SU-DHL-6 (cell line): ENCODE data around the gene TCF19.

Experiments used
- H2AFZ ChIP-seq: fragments of 200-600 bp; sonication (generic); 2 replicates; pipeline ENCODE4 v1.6.1; 2014; ENCODE audit warnings: low read depth, mild to moderate bottlenecking, moderate library complexity, mixed read lengths, antibody characterized with exemption, low read length; ENCODE audit not compliant: severe bottlenecking
- H3F3A ChIP-seq: fragments of 200-600 bp; shearing (Covaris generic); 2 replicates; pipeline ENCODE4 v1.6.0; 2016; ENCODE audit warnings: antibody characterized with exemption, mild to moderate bottlenecking; ENCODE audit not compliant: insufficient read depth
- H3K27ac ChIP-seq: fragments of 200-600 bp; sonication (generic); 2 replicates; pipeline ENCODE4 v1.5.1; 2016; ENCODE audit warnings: low read depth, mild to moderate bottlenecking, low read length, moderate library complexity, mixed read lengths
- H3K27me3 ChIP-seq: fragments of 200-600 bp; sonication (generic), shearing (Covaris generic); 2 replicates; pipeline ENCODE4 v1.6.0; 2014; ENCODE audit warnings: mild to moderate bottlenecking, low read length
- H3K36me3 ChIP-seq: fragments of 200-600 bp; sonication (generic); 2 replicates; pipeline ENCODE4 v1.6.1; 2014; ENCODE audit warnings: mild to moderate bottlenecking, low read length, mixed read lengths
- H3K4me2 ChIP-seq: fragments of 300-600, 200-600 bp; shearing (Covaris generic), sonication (generic); 2 replicates; pipeline ENCODE4 v1.6.0; 2014; ENCODE audit warnings: low read length, low read depth, mild to moderate bottlenecking; ENCODE audit not compliant: poor library complexity, severe bottlenecking
- H3K4me3 ChIP-seq: fragments of 200-600 bp; sonication (generic); 2 replicates; pipeline ENCODE4 v1.5.1; 2014; ENCODE audit warnings: antibody characterized with exemption, low read length, mild to moderate bottlenecking, mixed read lengths; ENCODE audit not compliant: insufficient read depth, poor library complexity, severe bottlenecking
- H3K79me2 ChIP-seq: fragments of 200-600 bp; sonication (generic); 2 replicates; pipeline ENCODE4 v1.6.1; 2014; ENCODE audit warnings: mild to moderate bottlenecking, low read length, moderate library complexity; ENCODE audit not compliant: insufficient read depth
- H3K9ac ChIP-seq: fragments of 200-600 bp; sonication (generic); 2 replicates; pipeline ENCODE4 v1.7.0; 2014; ENCODE audit warnings: mild to moderate bottlenecking, low read length
- H3K9me2 ChIP-seq: fragments of 200-600 bp; sonication (generic); replicated peaks from 2 replicates; pipeline ENCODE4 v1.6.1; 2014; ENCODE audit warnings: low read length; ENCODE audit not compliant: insufficient read depth
- H3K9me3 ChIP-seq: fragments of 200-600 bp; sonication (generic); 2 replicates; pipeline ENCODE4 v1.6.1; 2014; ENCODE audit warnings: low read length, mixed read lengths; ENCODE audit not compliant: insufficient read depth
- H4K20me1 ChIP-seq: fragments of 200-600 bp; sonication (generic); 2 replicates; pipeline ENCODE4 v1.6.1; 2014; ENCODE audit warnings: low read depth, mild to moderate bottlenecking, antibody characterized with exemption, low read length, moderate library complexity, mixed read lengths
- EZH2phosphoT487 ChIP-seq: fragments of 200-600 bp; sonication (generic), shearing (Covaris generic); conservative IDR thresholded peaks from 2 replicates; pipeline ENCODE4 v1.6.1; 2018; ENCODE audit warnings: mild to moderate bottlenecking, antibody characterized with exemption, low read length, moderate library complexity, mixed read lengths
- TF ChIP-seq, protein P1 (sequence below): fragments of 200-600 bp; sonication (generic); IDR thresholded peaks from one replicate; pipeline ENCODE4 v1.5.1; 2017; ENCODE audit warnings: antibody characterized with exemption, mild to moderate bottlenecking, low read length, moderate library complexity; ENCODE audit not compliant: insufficient read depth, poor library complexity, severe bottlenecking

TCF19 gene

DNA sequence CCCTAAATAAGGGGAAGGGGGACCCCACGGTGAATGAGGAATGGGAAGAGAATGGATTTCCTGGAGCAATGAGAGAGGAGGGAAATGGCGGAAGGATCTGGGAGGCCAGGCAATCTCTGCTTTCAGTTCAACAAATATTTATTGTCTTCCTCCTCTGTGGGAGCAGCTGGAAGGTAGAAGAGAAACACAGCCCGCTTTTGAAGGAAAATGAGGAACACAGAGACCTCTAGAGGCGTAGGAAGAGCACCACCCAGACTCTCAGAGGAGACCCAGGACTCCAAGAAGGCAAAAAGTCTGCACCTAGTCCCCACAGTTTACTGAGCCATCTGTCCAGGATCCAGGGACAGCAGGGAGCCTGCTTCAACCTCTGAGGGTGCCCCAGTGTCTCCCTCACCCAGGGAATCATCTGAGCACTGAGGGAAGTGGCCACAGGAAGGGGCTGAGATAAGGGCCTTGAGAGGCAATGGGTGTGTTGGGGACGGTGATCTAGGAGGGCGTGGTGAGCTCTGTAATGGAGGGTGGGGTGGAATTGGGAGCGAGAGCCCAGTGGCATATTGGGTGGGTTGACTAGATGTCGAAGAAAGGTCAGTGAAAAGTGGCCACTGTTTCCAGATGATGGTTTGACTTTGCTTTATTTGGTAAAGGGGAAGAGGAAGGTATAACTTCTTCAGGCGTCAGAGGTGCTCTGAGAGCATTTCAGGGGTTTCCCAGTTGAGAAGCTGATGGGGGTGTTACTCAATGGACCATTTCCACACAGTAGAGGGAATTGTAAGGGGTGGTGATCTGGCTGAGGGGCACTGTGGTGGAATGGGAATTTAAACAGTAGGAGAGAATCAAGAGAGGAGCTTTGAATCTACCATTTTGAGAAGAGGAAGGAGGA is 43.2 kb upstream of the TCF19 start:
- Histone ChIP-seq H3K4me2 (no peak overlapping the region), H4K20me1 (no peaks in the 10 kb centered on the region), H3K9me2 (no peaks in the 10 kb centered on the region), H3F3A (no peaks in the 10 kb centered on the region), H3K27me3 (no peaks in the 10 kb centered on the region), H3K9me3 (no peaks in the 10 kb centered on the region), H2AFZ (no peak overlapping the region), H3K4me3 (no peak overlapping the region), H3K79me2 (no peaks in the 10 kb centered on the region), H3K36me3 (no peaks in the 10 kb centered on the region), H3K27ac (no peak overlapping the region), H3K9ac (no peak overlapping the region)
- TF ChIP-seq EZH2phosphoT487: no peak
- TF ChIP-seq, protein P1, sequence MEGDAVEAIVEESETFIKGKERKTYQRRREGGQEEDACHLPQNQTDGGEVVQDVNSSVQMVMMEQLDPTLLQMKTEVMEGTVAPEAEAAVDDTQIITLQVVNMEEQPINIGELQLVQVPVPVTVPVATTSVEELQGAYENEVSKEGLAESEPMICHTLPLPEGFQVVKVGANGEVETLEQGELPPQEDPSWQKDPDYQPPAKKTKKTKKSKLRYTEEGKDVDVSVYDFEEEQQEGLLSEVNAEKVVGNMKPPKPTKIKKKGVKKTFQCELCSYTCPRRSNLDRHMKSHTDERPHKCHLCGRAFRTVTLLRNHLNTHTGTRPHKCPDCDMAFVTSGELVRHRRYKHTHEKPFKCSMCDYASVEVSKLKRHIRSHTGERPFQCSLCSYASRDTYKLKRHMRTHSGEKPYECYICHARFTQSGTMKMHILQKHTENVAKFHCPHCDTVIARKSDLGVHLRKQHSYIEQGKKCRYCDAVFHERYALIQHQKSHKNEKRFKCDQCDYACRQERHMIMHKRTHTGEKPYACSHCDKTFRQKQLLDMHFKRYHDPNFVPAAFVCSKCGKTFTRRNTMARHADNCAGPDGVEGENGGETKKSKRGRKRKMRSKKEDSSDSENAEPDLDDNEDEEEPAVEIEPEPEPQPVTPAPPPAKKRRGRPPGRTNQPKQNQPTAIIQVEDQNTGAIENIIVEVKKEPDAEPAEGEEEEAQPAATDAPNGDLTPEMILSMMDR: no peak

DNA sequence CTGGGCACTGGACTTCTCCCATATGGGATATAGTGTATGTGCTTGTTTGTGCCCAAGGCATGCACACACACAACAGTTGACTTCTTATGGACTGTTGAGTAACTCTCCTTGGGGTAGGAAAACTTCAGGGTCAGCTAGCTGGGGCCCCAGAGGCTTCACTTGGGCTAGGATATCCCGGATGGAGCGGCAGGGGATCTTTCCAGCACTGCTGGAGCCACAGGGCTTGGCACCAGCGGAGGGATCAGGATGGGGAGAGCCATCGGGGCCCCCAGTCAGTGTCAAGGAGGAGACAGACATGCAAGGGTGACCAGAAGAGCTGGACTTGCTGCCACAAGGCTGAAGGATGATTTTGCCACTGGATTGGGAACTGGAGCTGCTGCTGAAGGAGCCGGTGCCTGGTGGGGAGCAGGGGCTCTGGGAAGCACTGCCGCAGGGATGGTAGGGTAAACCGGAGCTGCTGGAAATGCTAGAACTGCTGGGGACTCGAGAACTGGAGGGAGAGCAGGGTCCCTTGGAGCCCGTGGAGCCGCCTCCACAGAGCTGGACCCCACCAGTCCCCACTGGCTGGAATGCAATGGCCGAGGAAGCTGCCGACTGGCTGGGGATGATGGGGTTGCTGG is 42.3 kb upstream of the TCF19 start:
- H3K4me3 ChIP-seq: no peak overlapping the region
- no peaks in the 10 kb centered on the region for H3K9me2 ChIP-seq
- H3K9ac ChIP-seq: no peak overlapping the region
- H2AFZ ChIP-seq: no peak overlapping the region
- H3K9me3 ChIP-seq: no peaks in the 10 kb centered on the region
- no peaks in the 10 kb centered on the region for H3K27me3 ChIP-seq
- H3K36me3 ChIP-seq: no peaks in the 10 kb centered on the region
- no peak for TF ChIP-seq EZH2phosphoT487
- TF ChIP-seq, protein P1: no peak
- no peaks in the 10 kb centered on the region for H3K79me2 ChIP-seq
- H4K20me1 ChIP-seq: no peaks in the 10 kb centered on the region
- no peak overlapping the region for H3K27ac ChIP-seq
- H3K4me2 ChIP-seq: no peak overlapping the region
- no peaks in the 10 kb centered on the region for H3F3A ChIP-seq

DNA sequence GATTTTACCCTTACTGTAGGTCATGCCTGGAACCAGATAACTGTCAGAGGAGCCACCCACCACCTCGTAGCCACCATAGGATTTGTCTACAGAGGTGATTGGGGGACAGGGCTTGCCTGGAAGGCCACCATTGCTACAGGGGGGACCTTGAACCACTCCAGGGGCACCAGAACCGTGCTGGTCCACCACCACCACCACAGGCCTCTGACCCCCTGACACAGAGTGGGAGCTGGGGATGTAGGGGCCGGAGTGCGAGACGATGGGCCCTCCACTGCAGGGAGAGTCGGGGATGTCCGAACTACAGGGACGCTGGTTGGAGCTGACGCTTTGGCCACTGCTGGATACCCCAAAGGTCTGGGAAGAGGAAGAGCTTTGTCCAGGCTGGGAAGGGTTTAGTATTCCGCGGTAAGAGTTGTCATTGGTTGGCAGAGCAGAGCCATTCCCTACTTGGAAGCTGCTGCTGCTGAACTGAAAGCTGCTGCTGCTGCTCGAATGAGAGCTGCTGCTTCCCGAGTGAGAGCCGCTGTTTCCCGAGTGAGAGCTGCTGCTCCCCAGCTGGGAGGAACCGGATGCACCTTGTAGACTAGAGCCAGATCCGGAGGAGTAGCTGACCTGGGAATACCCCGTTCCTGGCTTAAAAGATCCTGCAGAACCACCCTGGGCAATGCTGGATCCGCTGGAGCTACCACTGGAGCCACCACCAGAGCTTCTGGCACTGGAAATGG is 41.6 kb upstream of the TCF19 start:
- Histone ChIP-seq H3K27ac (no peak overlapping the region), H4K20me1 (no peaks in the 10 kb centered on the region), H3K4me2 (no peak overlapping the region), H3K36me3 (no peaks in the 10 kb centered on the region), H3K79me2 (no peaks in the 10 kb centered on the region), H3K4me3 (no peak overlapping the region), H3K9me3 (no peaks in the 10 kb centered on the region), H3K9ac (no peak overlapping the region), H2AFZ (no peak overlapping the region), H3K27me3 (no peaks in the 10 kb centered on the region), H3F3A (no peaks in the 10 kb centered on the region), H3K9me2 (no peaks in the 10 kb centered on the region)
- TF ChIP-seq, protein P1: no peak
- TF ChIP-seq EZH2phosphoT487: no peak
